Keratinocyte (primary cell): ENCODE measurements around the gene TSHZ2. TPM values are rescaled to one million over a fixed set of nuclear protein-coding genes. Genes with fewer than 3 reads are reported as not detected.
"Not testable (repeated sequence)": the region's sequence is repeated elsewhere in the genome, so short reads cannot be mapped to it uniquely, and the experiment has no call there.

ENCODE experiments used
- DNase-seq: peaks from one replicate; pipeline ENCODE4 v3.0.0-alpha.2; 2011; ENCODE audit warnings: low read depth, missing footprints, low spot score
- FAIRE-seq: peaks from 2 replicates; lab custom pipeline; 2011; peaks lifted over from hg19 to GRCh38; lab: Jason Lieb, UNC
- H2AFZ ChIP-seq: 2 replicates; pipeline ENCODE4 v1.6.0; 2012; ENCODE audit warnings: low read length, control low read depth, inconsistent platforms; ENCODE audit not compliant: control insufficient read depth
- H3K27ac ChIP-seq: 2 replicates; pipeline ENCODE4 v1.5.1; 2011; ENCODE audit warnings: low read length; ENCODE audit not compliant: control insufficient read depth, insufficient read depth
- H3K27me3 ChIP-seq: 3 replicates; pipeline ENCODE4 v1.6.0; 2011; ENCODE audit warnings: low read length; ENCODE audit not compliant: control insufficient read depth, insufficient read depth; ENCODE audit errors: extremely low read depth
- H3K36me3 ChIP-seq, 2 experiments: 2 replicates in 1 of 2; 3 replicates in 1 of 2; pipeline ENCODE4 v1.5.1; 2011; ENCODE audit warnings: low read length in 2 of 2, mild to moderate bottlenecking in 1 of 2; ENCODE audit not compliant: control insufficient read depth in 2 of 2, insufficient read depth in 2 of 2; ENCODE audit errors: extremely low read depth in 1 of 2
- H3K4me1 ChIP-seq: 3 replicates; pipeline ENCODE4 v1.5.1; 2011; ENCODE audit warnings: low read length; ENCODE audit not compliant: control insufficient read depth, insufficient read depth; ENCODE audit errors: extremely low read depth
- H3K4me2 ChIP-seq: 3 replicates; pipeline ENCODE4 v1.6.0; 2011; ENCODE audit warnings: low read depth, low read length; ENCODE audit not compliant: control insufficient read depth, insufficient read depth; ENCODE audit errors: extremely low read depth
- H3K4me3 ChIP-seq, 3 experiments: fragments of 200-600 bp in 1 of 3; sonication (generic) in 1 of 3; 2 replicates in 2 of 3; 3 replicates in 1 of 3; pipeline ENCODE4 v1.5.1; 2011 to 2016; ENCODE audit warnings: low read length in 3 of 3, mild to moderate bottlenecking in 3 of 3, control low read depth in 2 of 3, inconsistent platforms in 1 of 3, low read depth in 1 of 3, mixed read lengths in 1 of 3, mixed run types in 1 of 3, moderate library complexity in 1 of 3; ENCODE audit not compliant: control insufficient read depth in 2 of 3, insufficient read depth in 2 of 3; ENCODE audit errors: extremely low read depth in 1 of 3
- H3K79me2 ChIP-seq: 2 replicates; pipeline ENCODE4 v1.6.0; 2012; ENCODE audit warnings: low read length; ENCODE audit not compliant: control insufficient read depth, insufficient read depth
- H3K9ac ChIP-seq: 3 replicates; pipeline ENCODE4 v1.6.0; 2011; ENCODE audit warnings: low read length; ENCODE audit not compliant: control insufficient read depth, insufficient read depth; ENCODE audit errors: extremely low read depth
- H3K9me1 ChIP-seq: 3 replicates; pipeline ENCODE4 v1.6.0; 2011; ENCODE audit warnings: low read length; ENCODE audit not compliant: control insufficient read depth, insufficient read depth; ENCODE audit errors: extremely low read depth
- H3K9me3 ChIP-seq: 2 replicates; pipeline ENCODE4 v1.5.1; 2012; ENCODE audit warnings: low read depth, low read length; ENCODE audit not compliant: control insufficient read depth
- H4K20me1 ChIP-seq: 3 replicates; pipeline ENCODE4 v1.6.0; 2011; ENCODE audit warnings: low read length; ENCODE audit not compliant: control insufficient read depth, insufficient read depth; ENCODE audit errors: extremely low read depth
- EZH2 ChIP-seq: IDR thresholded peaks from one replicate; pipeline ENCODE4 v1.6.1; 2012; ENCODE audit warnings: inconsistent platforms, mild to moderate bottlenecking, low read length, moderate library complexity
- dilution Hi-C: fragments of 300-500 bp; cut with MboI; formaldehyde crosslinking; loops from one replicate; pipeline ENCODE4 v1.7.0; 2020; ENCODE audit warnings: low sequenced_read_pairs; ENCODE audit not compliant: extremely low pct_ligation_motif_present
- polyA plus RNA-seq, 5 experiments: library from polyadenylated mRNA; depleted of rRNA in 3 of 5; stranded (reverse) in 3 of 5; stranded (forward) in 1 of 5; unstranded in 1 of 5; fragments of >200 nt; gene quantifications; 1 replicate in 1 of 5; 2 replicates in 3 of 5; 3 replicates in 1 of 5; pipeline versions ENCODE4 v1.2.1 to v1.2.3, GENCODE V29; 2011 to 2012; ENCODE audit warnings: missing spikeins in 2 of 5, low read depth in 1 of 5, low replicate concordance in 1 of 5
- TF ChIP-seq, protein P1 (sequence below), 3 experiments: IDR thresholded peaks in 1 of 3; conservative IDR thresholded peaks in 1 of 3; optimal IDR thresholded peaks in 1 of 3; 2 replicates in 2 of 3; 3 replicates in 1 of 3; pipeline versions ENCODE3 to v1.5.1; 2011; ENCODE audit warnings: low read length in 3 of 3, mild to moderate bottlenecking in 3 of 3, moderate library complexity in 2 of 3, control low read depth in 1 of 3, inconsistent platforms in 1 of 3; ENCODE audit not compliant: insufficient read depth in 2 of 3; ENCODE audit errors: extremely low read depth in 1 of 3

The TSHZ2 gene
- polyA plus RNA-seq, 1 donor (not counting 4 experiments of a cell fraction or from before 2014, with no cell fraction given) = 1.1 TPM

DNA sequence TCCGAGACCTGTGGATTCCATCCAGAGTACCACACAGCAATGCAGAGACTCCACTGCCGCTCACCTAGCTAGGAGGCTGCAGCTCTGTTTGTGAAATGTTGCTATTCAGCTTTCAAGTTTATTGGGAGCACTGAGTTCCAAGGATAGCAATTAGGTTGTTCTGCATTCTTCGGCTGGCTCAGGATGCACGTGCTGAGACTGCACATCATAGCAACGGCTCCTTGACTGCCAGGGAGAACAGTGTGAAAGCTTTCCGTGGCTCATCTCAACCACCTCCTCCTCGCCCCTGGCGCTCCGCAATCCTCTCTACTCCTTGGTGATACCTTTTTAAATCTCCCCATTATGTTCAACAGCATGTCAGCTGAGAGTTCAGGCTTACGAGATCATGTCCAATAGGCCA lies 116.6 kb downstream of the TSHZ2 start:
- H3K4me2 ChIP-seq = no peak overlapping the region
- dilution Hi-C loops = no loop called here
- H3K9ac ChIP-seq = no peak overlapping the region
- H3K9me1 ChIP-seq = no peaks in the 10 kb centered on the region
- H2AFZ ChIP-seq = no peak overlapping the region
- no peak overlapping the region for H3K4me3 ChIP-seq
- H3K27ac ChIP-seq = no peak overlapping the region
- DNase-seq = no peak
- TF ChIP-seq, protein P1, sequence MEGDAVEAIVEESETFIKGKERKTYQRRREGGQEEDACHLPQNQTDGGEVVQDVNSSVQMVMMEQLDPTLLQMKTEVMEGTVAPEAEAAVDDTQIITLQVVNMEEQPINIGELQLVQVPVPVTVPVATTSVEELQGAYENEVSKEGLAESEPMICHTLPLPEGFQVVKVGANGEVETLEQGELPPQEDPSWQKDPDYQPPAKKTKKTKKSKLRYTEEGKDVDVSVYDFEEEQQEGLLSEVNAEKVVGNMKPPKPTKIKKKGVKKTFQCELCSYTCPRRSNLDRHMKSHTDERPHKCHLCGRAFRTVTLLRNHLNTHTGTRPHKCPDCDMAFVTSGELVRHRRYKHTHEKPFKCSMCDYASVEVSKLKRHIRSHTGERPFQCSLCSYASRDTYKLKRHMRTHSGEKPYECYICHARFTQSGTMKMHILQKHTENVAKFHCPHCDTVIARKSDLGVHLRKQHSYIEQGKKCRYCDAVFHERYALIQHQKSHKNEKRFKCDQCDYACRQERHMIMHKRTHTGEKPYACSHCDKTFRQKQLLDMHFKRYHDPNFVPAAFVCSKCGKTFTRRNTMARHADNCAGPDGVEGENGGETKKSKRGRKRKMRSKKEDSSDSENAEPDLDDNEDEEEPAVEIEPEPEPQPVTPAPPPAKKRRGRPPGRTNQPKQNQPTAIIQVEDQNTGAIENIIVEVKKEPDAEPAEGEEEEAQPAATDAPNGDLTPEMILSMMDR (optimal IDR thresholded peaks at IDR 0.05 in 1 of 3, IDR thresholded peaks at IDR 0.05 in 1 of 3, conservative IDR thresholded peaks at IDR 0.05 in 1 of 3; ENCODE audit: extremely low read depth in 1 of 3, insufficient read depth in 2 of 3, low read length in 3 of 3) = no peak
- no peak for TF ChIP-seq EZH2
- FAIRE-seq = no peak
- no peaks in the 10 kb centered on the region for H3K9me3 ChIP-seq
- H4K20me1 ChIP-seq = no peaks in the 10 kb centered on the region
- H3K79me2 ChIP-seq = no peaks in the 10 kb centered on the region
- H3K4me1 ChIP-seq = no peaks in the 10 kb centered on the region
- no peaks in the 10 kb centered on the region for H3K27me3 ChIP-seq
- H3K36me3 ChIP-seq = no peaks in the 10 kb centered on the region

DNA sequence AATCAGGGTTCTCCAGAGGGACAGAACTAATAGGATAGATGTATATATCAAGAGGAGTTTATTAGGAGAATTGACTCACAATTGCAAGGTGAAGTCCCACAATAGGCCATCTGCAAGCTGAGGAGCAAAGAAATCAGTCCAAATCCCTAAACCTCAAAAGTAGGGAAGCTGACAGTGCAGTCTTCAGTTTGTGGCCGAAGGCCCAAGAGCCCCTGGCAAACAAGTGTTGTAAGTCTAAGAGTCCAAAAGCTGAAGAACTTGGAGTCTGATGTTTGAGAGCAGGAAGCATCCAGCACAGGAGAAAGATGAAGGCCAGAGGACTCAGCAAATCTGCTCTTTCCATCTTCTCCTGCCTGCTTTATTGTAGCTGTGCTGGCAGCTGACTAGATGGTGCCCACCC lies 117.7 kb downstream of the TSHZ2 start:
- H2AFZ ChIP-seq, H3K79me2 ChIP-seq, H3K9ac ChIP-seq, FAIRE-seq, H3K4me2 ChIP-seq, DNase-seq, H4K20me1 ChIP-seq, H3K4me3 ChIP-seq, H3K9me3 ChIP-seq, H3K36me3 ChIP-seq, H3K4me1 ChIP-seq, H3K27me3 ChIP-seq, H3K9me1 ChIP-seq, H3K27ac ChIP-seq, dilution Hi-C loops: not testable (repeated sequence)

DNA sequence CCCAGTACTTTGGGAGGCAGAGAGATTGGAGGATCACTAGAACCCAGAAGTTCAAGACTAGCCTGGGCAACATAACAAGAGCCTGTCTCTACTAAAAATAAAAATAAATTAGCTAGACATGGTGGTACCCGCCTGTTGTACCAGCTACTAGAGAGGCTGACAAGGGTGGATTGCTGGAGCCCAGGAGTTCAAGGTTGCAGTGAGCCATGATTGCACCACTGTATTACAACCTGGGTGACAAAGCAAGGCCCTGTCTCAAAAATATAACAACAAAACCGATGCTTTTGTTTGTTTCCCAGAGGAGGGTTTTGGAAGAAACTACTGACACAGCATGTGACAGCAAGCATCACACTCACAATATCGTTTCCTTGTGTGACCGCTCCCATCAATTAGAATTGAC lies 119.6 kb downstream of the TSHZ2 start:
- Histone ChIP-seq H4K20me1 (no peaks in the 10 kb centered on the region), H3K4me1 (no peaks in the 10 kb centered on the region), H3K4me3 (no peak overlapping the region), H3K9me1 (no peaks in the 10 kb centered on the region), H3K27me3 (no peaks in the 10 kb centered on the region), H3K4me2 (no peak overlapping the region), H3K9ac (no peak overlapping the region), H3K9me3 (no peaks in the 10 kb centered on the region), H2AFZ (no peak overlapping the region), H3K27ac (no peak overlapping the region), H3K79me2 (no peaks in the 10 kb centered on the region), H3K36me3 (no peaks in the 10 kb centered on the region)
- FAIRE-seq (no peak), DNase-seq (no peak)
- TF ChIP-seq, protein P1 (optimal IDR thresholded peaks at IDR 0.05 in 1 of 3, IDR thresholded peaks at IDR 0.05 in 1 of 3, conservative IDR thresholded peaks at IDR 0.05 in 1 of 3; ENCODE audit: extremely low read depth in 1 of 3, insufficient read depth in 2 of 3, low read length in 3 of 3) = no peak
- no peak for TF ChIP-seq EZH2
- dilution Hi-C loops = no loop called here
